Ishikawa (cell line): ENCODE results near the gene TPK1.

Experiments
- CREB1 ChIP-seq: IDR thresholded peaks from 2 replicates; pipeline ENCODE4 v1.6.1; 2012; ENCODE audit warnings: low read depth
- RAD21 ChIP-seq: IDR thresholded peaks from 2 replicates; pipeline ENCODE4 v1.6.1; 2012; ENCODE audit warnings: low read depth
- REST ChIP-seq: IDR thresholded peaks from 2 replicates; pipeline ENCODE4 v1.6.1; 2012; ENCODE audit warnings: low read depth, mild to moderate bottlenecking
- ZBTB7A ChIP-seq: IDR thresholded peaks from 2 replicates; pipeline ENCODE4 v1.6.1; 2012; ENCODE audit warnings: low read depth
- TF ChIP-seq, protein P1 (sequence below): IDR thresholded peaks from 2 replicates; pipeline ENCODE4 v1.6.1; 2012

DNA sequence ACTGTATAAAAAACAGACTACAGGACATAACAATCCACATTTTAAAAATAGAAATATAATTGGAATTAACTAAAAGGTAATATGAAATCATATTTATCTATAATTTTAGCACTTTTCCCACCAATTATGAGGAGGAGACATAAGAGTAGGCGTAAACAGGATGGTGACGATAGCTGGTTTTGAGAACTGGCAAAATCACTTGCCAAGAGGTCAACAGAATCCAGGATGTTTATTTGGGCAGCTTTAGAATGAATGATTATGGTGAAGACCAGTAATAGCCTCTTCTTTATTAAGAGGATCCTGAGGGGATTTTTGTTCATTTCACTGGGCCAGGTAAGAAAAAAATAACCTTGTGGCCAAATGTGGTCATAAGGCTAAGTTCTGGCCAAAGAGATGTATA is 67.2 kb downstream of the TPK1 start:
- TF ChIP-seq CREB1: no peak
- no peak for TF ChIP-seq RAD21
- no peak for TF ChIP-seq REST
- TF ChIP-seq, protein P1, sequence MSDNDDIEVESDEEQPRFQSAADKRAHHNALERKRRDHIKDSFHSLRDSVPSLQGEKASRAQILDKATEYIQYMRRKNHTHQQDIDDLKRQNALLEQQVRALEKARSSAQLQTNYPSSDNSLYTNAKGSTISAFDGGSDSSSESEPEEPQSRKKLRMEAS: no peak
- no peak for TF ChIP-seq ZBTB7A
